SU-DHL-6 (cell line): ENCODE results near the gene CYP3A7.

Source experiments
- EZH2phosphoT487 ChIP-seq: fragments of 200-600 bp; sonication (generic), shearing (Covaris generic); conservative IDR thresholded peaks from 2 replicates; pipeline ENCODE4 v1.6.1; 2018; ENCODE audit warnings: mild to moderate bottlenecking, antibody characterized with exemption, low read length, moderate library complexity, mixed read lengths
- TF ChIP-seq, protein P1 (sequence below): fragments of 200-600 bp; sonication (generic); IDR thresholded peaks from one replicate; pipeline ENCODE4 v1.5.1; 2017; ENCODE audit warnings: antibody characterized with exemption, mild to moderate bottlenecking, low read length, moderate library complexity; ENCODE audit not compliant: insufficient read depth, poor library complexity, severe bottlenecking

DNA sequence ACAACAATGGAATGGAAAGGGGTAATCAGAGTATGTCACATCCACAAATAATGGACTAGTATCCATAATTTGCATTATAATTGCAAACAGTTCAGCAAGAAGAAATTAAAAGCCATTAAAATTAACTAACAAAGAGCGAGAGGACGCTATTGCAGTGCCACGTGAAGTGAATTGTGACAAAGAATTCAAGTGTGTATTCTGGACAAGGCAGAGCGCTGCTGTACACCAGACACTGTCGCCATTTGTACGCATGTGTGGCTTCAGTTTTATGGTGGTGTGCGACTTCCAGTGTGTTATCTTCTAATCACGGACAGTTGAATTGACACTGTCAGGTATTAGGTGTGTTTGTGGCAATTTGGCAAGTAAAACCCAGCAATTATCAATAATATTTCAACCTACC, 66.5 kb downstream of the CYP3A7 start:
- TF ChIP-seq, protein P1, sequence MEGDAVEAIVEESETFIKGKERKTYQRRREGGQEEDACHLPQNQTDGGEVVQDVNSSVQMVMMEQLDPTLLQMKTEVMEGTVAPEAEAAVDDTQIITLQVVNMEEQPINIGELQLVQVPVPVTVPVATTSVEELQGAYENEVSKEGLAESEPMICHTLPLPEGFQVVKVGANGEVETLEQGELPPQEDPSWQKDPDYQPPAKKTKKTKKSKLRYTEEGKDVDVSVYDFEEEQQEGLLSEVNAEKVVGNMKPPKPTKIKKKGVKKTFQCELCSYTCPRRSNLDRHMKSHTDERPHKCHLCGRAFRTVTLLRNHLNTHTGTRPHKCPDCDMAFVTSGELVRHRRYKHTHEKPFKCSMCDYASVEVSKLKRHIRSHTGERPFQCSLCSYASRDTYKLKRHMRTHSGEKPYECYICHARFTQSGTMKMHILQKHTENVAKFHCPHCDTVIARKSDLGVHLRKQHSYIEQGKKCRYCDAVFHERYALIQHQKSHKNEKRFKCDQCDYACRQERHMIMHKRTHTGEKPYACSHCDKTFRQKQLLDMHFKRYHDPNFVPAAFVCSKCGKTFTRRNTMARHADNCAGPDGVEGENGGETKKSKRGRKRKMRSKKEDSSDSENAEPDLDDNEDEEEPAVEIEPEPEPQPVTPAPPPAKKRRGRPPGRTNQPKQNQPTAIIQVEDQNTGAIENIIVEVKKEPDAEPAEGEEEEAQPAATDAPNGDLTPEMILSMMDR = no peak
- no peak for TF ChIP-seq EZH2phosphoT487
